SK-N-SH (cell line): ENCODE data around the gene PEX7. TPM values are rescaled to one million over a fixed set of nuclear protein-coding genes. Genes with fewer than 3 reads are reported as not detected.
"Not testable (repeated sequence)": the region's sequence is repeated elsewhere in the genome, so short reads cannot be mapped to it uniquely, and the experiment has no call there.

Experiments
- CTCF ChIA-PET: fragments of 300-600, 350-600 bp; formaldehyde crosslinking; extraction: SDS; loops from one replicate; lab custom pipeline; 2021; lab: Yijun Ruan, JAX
- POLR2A ChIA-PET: fragments of 350-600 bp; sonication (Branson Sonifier 250); formaldehyde crosslinking; extraction: SDS; loops from one replicate; lab custom pipeline; 2020; ENCODE audit warnings: antibody characterized with exemption, inconsistent platforms; lab: Yijun Ruan, JAX
- DNase-seq: peaks from one replicate; pipeline ENCODE4 v3.0.0; 2012
- H2AFZ ChIP-seq: fragments of 200-600 bp; sonication (generic); 2 replicates; pipeline ENCODE4 v1.8.1; 2016; ENCODE audit warnings: antibody characterized with exemption, mild to moderate bottlenecking, low read depth
- H3F3A ChIP-seq: fragments of 200-600 bp; sonication (generic); replicated peaks from 2 replicates; pipeline ENCODE3; 2016; ENCODE audit warnings: antibody characterized with exemption, mild to moderate bottlenecking; ENCODE audit not compliant: insufficient read depth
- H3K27ac ChIP-seq, 2 experiments: fragments of 200-500 bp in 1 of 2; fragments of 200-600 bp in 1 of 2; sonication (Bioruptor generic) in 1 of 2; sonication (generic), shearing (Covaris generic) in 1 of 2; 2 replicates each; pipeline versions ENCODE4 v1.5.1 to v1.6.1; 2014 to 2016; ENCODE audit warnings: low read depth in 2 of 2, inconsistent platforms in 1 of 2, low read length in 1 of 2, mild to moderate bottlenecking in 1 of 2, mixed read lengths in 1 of 2
- H3K27me3 ChIP-seq: fragments of 200-600 bp; sonication (generic), shearing (Covaris generic); 2 replicates; pipeline ENCODE4 v1.6.1; 2016; ENCODE audit warnings: mixed run types; ENCODE audit not compliant: insufficient read depth
- H3K36me3 ChIP-seq, 2 experiments: fragments of 200-500 bp in 1 of 2; fragments of 200-600 bp in 1 of 2; sonication (Bioruptor generic) in 1 of 2; sonication (generic) in 1 of 2; replicated peaks in 1 of 2; 2 replicates each; pipeline versions ENCODE3 to v1.5.1; 2014 to 2016; ENCODE audit warnings: low read length in 1 of 2, mild to moderate bottlenecking in 1 of 2; ENCODE audit not compliant: insufficient read depth in 2 of 2, control insufficient read depth in 1 of 2
- H3K4me1 ChIP-seq, 2 experiments: fragments of 200-500 bp in 1 of 2; fragments of 200-600 bp in 1 of 2; sonication (Bioruptor generic) in 1 of 2; sonication (generic), shearing (Covaris generic) in 1 of 2; 2 replicates each; pipeline versions ENCODE4 v1.5.1 to v1.6.1; 2014 to 2016; ENCODE audit warnings: low read depth in 1 of 2, low read length in 1 of 2, mixed run types in 1 of 2; ENCODE audit not compliant: insufficient read depth in 2 of 2, control insufficient read depth in 1 of 2
- H3K4me2 ChIP-seq: fragments of 200-600 bp; sonication (generic), shearing (Covaris generic); 2 replicates; pipeline ENCODE4 v1.6.1; 2017; ENCODE audit warnings: mixed run types
- H3K4me3 ChIP-seq, 2 experiments: fragments of 200-500 bp in 1 of 2; fragments of 200-600 bp in 1 of 2; sonication (Bioruptor generic) in 1 of 2; sonication (generic), shearing (Covaris generic) in 1 of 2; 2 replicates each; pipeline versions ENCODE4 v1.5.1 to v1.8.1; 2014 to 2016; ENCODE audit warnings: low read depth in 2 of 2, inconsistent platforms in 1 of 2, low read length in 1 of 2, mild to moderate bottlenecking in 1 of 2, mixed read lengths in 1 of 2, moderate library complexity in 1 of 2
- H3K79me2 ChIP-seq: fragments of 200-600 bp; sonication (generic); 2 replicates; pipeline ENCODE4 v1.8.1; 2017; ENCODE audit warnings: mild to moderate bottlenecking; ENCODE audit not compliant: insufficient read depth
- H3K9ac ChIP-seq: fragments of 200-600 bp; sonication (generic); 2 replicates; pipeline ENCODE4 v1.6.1; 2017; ENCODE audit warnings: mixed run types
- H3K9me2 ChIP-seq: fragments of 200-600 bp; sonication (generic); 2 replicates; pipeline ENCODE4 v1.6.1; 2017; ENCODE audit warnings: mixed run types
- H3K9me3 ChIP-seq: fragments of 200-600 bp; sonication (generic); 2 replicates; pipeline ENCODE4 v1.6.1; 2017; ENCODE audit warnings: mixed run types, mild to moderate bottlenecking, moderate library complexity
- H4K20me1 ChIP-seq: fragments of 200-600 bp; sonication (generic); 2 replicates; pipeline ENCODE4 v1.6.1; 2017; ENCODE audit warnings: mild to moderate bottlenecking, mixed run types; ENCODE audit not compliant: insufficient read depth
- ELF1 ChIP-seq: IDR thresholded peaks from 2 replicates; pipeline ENCODE4 v1.4.0; 2012
- GABPA ChIP-seq: IDR thresholded peaks from 2 replicates; pipeline ENCODE4 v1.4.0; 2012; ENCODE audit warnings: low read depth, mild to moderate bottlenecking
- GATA2 ChIP-seq: sonication (generic); formaldehyde crosslinking; IDR thresholded peaks from 2 replicates; pipeline ENCODE4 v1.5.0; 2020; ENCODE audit warnings: mild to moderate bottlenecking, missing genetic modification reagents
- JUND ChIP-seq: IDR thresholded peaks from 2 replicates; pipeline ENCODE4 v1.4.0; 2012
- MAX ChIP-seq: IDR thresholded peaks from 2 replicates; pipeline ENCODE4 v1.4.0; 2012; ENCODE audit warnings: low read depth
- MEF2A ChIP-seq: IDR thresholded peaks from 2 replicates; pipeline ENCODE4 v1.4.0; 2012; ENCODE audit warnings: low read depth, borderline replicate concordance
- NRF1 ChIP-seq: IDR thresholded peaks from 2 replicates; pipeline ENCODE4 v1.6.1; 2012; ENCODE audit warnings: low read depth, mild to moderate bottlenecking, low read length
- PBX3 ChIP-seq: IDR thresholded peaks from 2 replicates; pipeline ENCODE4; 2012
- POLR2AphosphoS5 ChIP-seq: IDR thresholded peaks from 2 replicates; pipeline ENCODE4 v1.6.1; 2012; ENCODE audit warnings: low read depth, low read length
- RAD21 ChIP-seq: IDR thresholded peaks from 2 replicates; pipeline ENCODE4 v1.6.1; 2012; ENCODE audit warnings: mild to moderate bottlenecking, low read length
- RFX5 ChIP-seq: IDR thresholded peaks from 2 replicates; pipeline ENCODE4 v1.6.1; 2012; ENCODE audit warnings: mild to moderate bottlenecking, improper control_type of control experiment, low read length
- RXRA ChIP-seq: IDR thresholded peaks from 2 replicates; pipeline ENCODE4 v1.4.0; 2012; ENCODE audit warnings: low read depth, mild to moderate bottlenecking, borderline replicate concordance
- SIN3A ChIP-seq: IDR thresholded peaks from 2 replicates; pipeline ENCODE4 v1.6.1; 2012; ENCODE audit warnings: low read depth, mild to moderate bottlenecking, low read length, moderate library complexity, borderline replicate concordance
- SMC3 ChIP-seq: IDR thresholded peaks from 2 replicates; pipeline ENCODE4 v1.6.1; 2012; ENCODE audit warnings: low read depth, low read length, improper control_type of control experiment
- TEAD4 ChIP-seq: IDR thresholded peaks from 2 replicates; pipeline ENCODE4 v1.4.0; 2012; ENCODE audit warnings: mild to moderate bottlenecking, borderline replicate concordance; ENCODE audit not compliant: insufficient read depth
- WGBS: methylation state at CpG from one replicate; pipeline ENCODE4 v1.1.6; 2017; ENCODE audit warnings: low lambda C conversion rate; 5-methylcytosine and 5-hydroxymethylcytosine counted together
- polyA plus RNA-seq, 3 experiments: library from polyadenylated mRNA; depleted of rRNA; stranded (reverse); fragments of >200 nt; gene quantifications; 2 replicates each; pipeline ENCODE4 v1.2.3, GENCODE V29; 2012
- TF ChIP-seq, protein P1 (sequence below): IDR thresholded peaks from 2 replicates; pipeline ENCODE4 v1.6.1; 2012; ENCODE audit warnings: mild to moderate bottlenecking, low read depth, low read length, moderate library complexity

PEX7 gene
- polyA plus RNA-seq, 1 of the 3 experiments (the other 2 are of a cell fraction) = 10.8 TPM

GRCh38 chr6:136873748-136874147 is 51.4 kb downstream of the PEX7 start:
- Histone ChIP-seq H3K27me3 (no peaks in the 10 kb centered on the region), H2AFZ (no peak overlapping the region), H3K79me2 (no peaks in the 10 kb centered on the region), H3K4me2 (no peak overlapping the region), H3K9me2 (no peaks in the 10 kb centered on the region), H3K9me3 (no peaks in the 10 kb centered on the region; the same call in 1 of the 2 replicates), H3K9ac (no peak overlapping the region), H4K20me1 (no peaks in the 10 kb centered on the region), H3K4me3 (no peak overlapping the region), H3F3A (no peaks in the 10 kb centered on the region)
- 91% methylated on average over 3 of the region's 3 CpGs for WGBS
- CTCF ChIA-PET = interaction anchor here (1.0 to 1.3 kb wide), 2 partner anchors 17 to 220 kb away, joined by 3 read pairs; no protein-coding TSS in a partner anchor
- TF ChIP-seq PBX3 (no peak), JUND (no peak), NRF1 (no peak), GATA2 (no peak), POLR2AphosphoS5 (no peak), MEF2A (no peak), ELF1 (no peak), RAD21 (no peak), RFX5 (no peak), SIN3A (no peak), TEAD4 (no peak), RXRA (no peak), MAX (no peak), GABPA (no peak), SMC3 (no peak)
- TF ChIP-seq, protein P1, sequence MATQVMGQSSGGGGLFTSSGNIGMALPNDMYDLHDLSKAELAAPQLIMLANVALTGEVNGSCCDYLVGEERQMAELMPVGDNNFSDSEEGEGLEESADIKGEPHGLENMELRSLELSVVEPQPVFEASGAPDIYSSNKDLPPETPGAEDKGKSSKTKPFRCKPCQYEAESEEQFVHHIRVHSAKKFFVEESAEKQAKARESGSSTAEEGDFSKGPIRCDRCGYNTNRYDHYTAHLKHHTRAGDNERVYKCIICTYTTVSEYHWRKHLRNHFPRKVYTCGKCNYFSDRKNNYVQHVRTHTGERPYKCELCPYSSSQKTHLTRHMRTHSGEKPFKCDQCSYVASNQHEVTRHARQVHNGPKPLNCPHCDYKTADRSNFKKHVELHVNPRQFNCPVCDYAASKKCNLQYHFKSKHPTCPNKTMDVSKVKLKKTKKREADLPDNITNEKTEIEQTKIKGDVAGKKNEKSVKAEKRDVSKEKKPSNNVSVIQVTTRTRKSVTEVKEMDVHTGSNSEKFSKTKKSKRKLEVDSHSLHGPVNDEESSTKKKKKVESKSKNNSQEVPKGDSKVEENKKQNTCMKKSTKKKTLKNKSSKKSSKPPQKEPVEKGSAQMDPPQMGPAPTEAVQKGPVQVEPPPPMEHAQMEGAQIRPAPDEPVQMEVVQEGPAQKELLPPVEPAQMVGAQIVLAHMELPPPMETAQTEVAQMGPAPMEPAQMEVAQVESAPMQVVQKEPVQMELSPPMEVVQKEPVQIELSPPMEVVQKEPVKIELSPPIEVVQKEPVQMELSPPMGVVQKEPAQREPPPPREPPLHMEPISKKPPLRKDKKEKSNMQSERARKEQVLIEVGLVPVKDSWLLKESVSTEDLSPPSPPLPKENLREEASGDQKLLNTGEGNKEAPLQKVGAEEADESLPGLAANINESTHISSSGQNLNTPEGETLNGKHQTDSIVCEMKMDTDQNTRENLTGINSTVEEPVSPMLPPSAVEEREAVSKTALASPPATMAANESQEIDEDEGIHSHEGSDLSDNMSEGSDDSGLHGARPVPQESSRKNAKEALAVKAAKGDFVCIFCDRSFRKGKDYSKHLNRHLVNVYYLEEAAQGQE = no peak
- TF ChIP-seq, all 33 proteins: peak for 0
- H3K27ac ChIP-seq = no peak overlapping the region
- peaks cover 24 to 28% of the 10 kb centered on the region in 2 experiments for H3K36me3 ChIP-seq
- POLR2A ChIA-PET = no interaction called here
- H3K4me1 ChIP-seq = no peaks in the 10 kb centered on the region; a peak in 1 of 4 replicates
- DNase-seq = no peak

DNA sequence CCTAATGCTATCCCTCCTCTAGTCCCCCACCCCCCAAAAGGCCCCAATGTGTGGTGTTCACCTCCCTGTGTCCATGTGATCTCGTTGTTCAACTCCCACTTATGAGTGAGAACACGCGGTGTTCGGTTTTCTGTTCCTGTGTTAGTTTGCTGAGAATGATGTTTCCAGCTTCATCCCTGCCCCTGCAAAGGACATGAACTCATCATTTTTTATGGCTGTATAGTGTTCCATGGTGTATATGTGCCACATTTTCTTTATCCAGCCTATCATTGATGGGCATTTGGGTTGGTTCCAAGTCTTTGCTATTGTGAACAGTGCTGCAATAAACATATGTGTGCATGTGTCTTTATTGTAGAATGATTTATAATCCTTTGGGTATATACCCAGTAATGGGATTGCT is 54.1 kb downstream of the PEX7 start:
- H3K4me3 ChIP-seq, H3F3A ChIP-seq, DNase-seq, H3K4me1 ChIP-seq, H3K9me3 ChIP-seq, H3K27me3 ChIP-seq, H3K9me2 ChIP-seq, H2AFZ ChIP-seq, H3K9ac ChIP-seq, CTCF ChIA-PET, H3K79me2 ChIP-seq, H4K20me1 ChIP-seq, H3K27ac ChIP-seq, H3K4me2 ChIP-seq, POLR2A ChIA-PET: not testable (repeated sequence)
- peaks cover 22 to 28% of the 10 kb centered on the region in 2 experiments for H3K36me3 ChIP-seq
- WGBS = 96% methylated on average over 4 of the region's 4 CpGs
